ENCODE data around the gene TMEM54.

DNA sequence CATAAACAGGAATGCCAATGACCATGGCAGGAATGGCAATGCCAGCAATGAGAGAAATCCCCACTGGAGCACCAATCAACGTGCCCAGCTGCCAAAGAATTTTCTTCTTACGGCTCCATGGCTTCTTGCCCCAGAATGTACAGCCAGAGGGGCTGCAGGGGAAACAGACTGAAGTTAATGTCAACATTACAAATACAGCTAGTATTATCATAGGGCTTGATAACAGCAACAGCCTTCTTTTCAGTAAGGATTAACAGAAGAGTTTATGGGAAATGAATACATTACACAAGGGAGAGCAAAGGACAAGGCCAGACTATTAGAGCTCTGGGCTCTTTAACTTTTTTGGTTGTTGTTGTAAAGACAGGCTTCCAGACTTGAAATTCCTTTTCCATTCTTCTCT lies 45.2 kb upstream of the TMEM54 start:
- TF ChIP-seq POLR2A (IDR thresholded peaks at IDR 0.05; ENCODE audit: low read length) (no peak), GATA1 (IDR thresholded peaks at IDR 0.05; ENCODE audit: low read depth, low read length) (no peak)

Measured in erythroblast (primary cell).